SK-N-MC (cell line): ENCODE results near the gene DCAF8.

Source experiments
- EZH2 ChIP-seq: fragments of 200-600 bp; sonication (generic); IDR thresholded peaks from one replicate; pipeline ENCODE4 v1.6.1; 2017; ENCODE audit warnings: antibody characterized with exemption
- FOXP2 ChIP-seq: optimal IDR thresholded peaks from 2 replicates; pipeline ENCODE3; 2011; ENCODE audit warnings: mild to moderate bottlenecking, moderate library complexity; ENCODE audit not compliant: insufficient read depth; ENCODE audit errors: extremely low read length, control extremely low read depth
- POLR2AphosphoS5 ChIP-seq: IDR thresholded peaks from 2 replicates; pipeline ENCODE4 v1.6.1; 2012; ENCODE audit warnings: mild to moderate bottlenecking, low read depth, low read length, borderline replicate concordance

GRCh38 chr1:160307118-160307791 is 44.9 kb upstream of the DCAF8 start:
- TF ChIP-seq FOXP2 = no peak
- no peak for TF ChIP-seq EZH2
- no peak for TF ChIP-seq POLR2AphosphoS5
